Measurements from ENCODE around the gene HDAC1.

HDAC1 gene

GRCh38 chr1:32316903-32317277, 25.0 kb downstream of the HDAC1 start:
- no peak for DNase-seq (ENCODE audit: low read depth, low spot score)
- Histone ChIP-seq H3K4me1 (ENCODE audit: insufficient read depth, insufficient read length) (no peaks in the 10 kb centered on the region), H3K4me3 (ENCODE audit: insufficient read length, low read depth) (no peak overlapping the region), H3K27me3 (ENCODE audit: insufficient read depth, insufficient read length) (no peaks in the 10 kb centered on the region), H3K9ac (ENCODE audit: insufficient read length, low read depth) (no peak overlapping the region), H3K9me3 (ENCODE audit: insufficient read depth, low read length) (no peaks in the 10 kb centered on the region), H3K36me3 (ENCODE audit: insufficient read depth, insufficient read length, low read length) (peaks cover 59% of the 10 kb centered on the region)
- no peak for TF ChIP-seq SUZ12 (IDR thresholded peaks at IDR 0.05; ENCODE audit: extremely low read depth, insufficient read depth, insufficient read length)
- TF ChIP-seq ZNF274 (IDR thresholded peaks at IDR 0.05; ENCODE audit: low read depth, low read length): no peak
- no peak for TF ChIP-seq YY1 (IDR thresholded peaks at IDR 0.05; ENCODE audit: insufficient read depth, insufficient read length)

- Histone ChIP-seq H3K9ac (ENCODE audit: insufficient read length, low read depth) (no peak overlapping the region), H3K4me1 (ENCODE audit: insufficient read depth, insufficient read length) (no peaks in the 10 kb centered on the region), H3K9me3 (ENCODE audit: insufficient read depth, low read length) (no peaks in the 10 kb centered on the region), H3K27me3 (ENCODE audit: insufficient read depth, insufficient read length) (no peaks in the 10 kb centered on the region), H3K36me3 (ENCODE audit: insufficient read depth, insufficient read length, low read length) (peaks cover 67% of the 10 kb centered on the region), H3K4me3 (ENCODE audit: insufficient read length, low read depth) (no peak overlapping the region)
- no peak for DNase-seq (ENCODE audit: low read depth, low spot score)
- no peak for TF ChIP-seq ZNF274 (IDR thresholded peaks at IDR 0.05; ENCODE audit: low read depth, low read length)
- TF ChIP-seq SUZ12 (IDR thresholded peaks at IDR 0.05; ENCODE audit: extremely low read depth, insufficient read depth, insufficient read length): no peak
- TF ChIP-seq YY1 (IDR thresholded peaks at IDR 0.05; ENCODE audit: insufficient read depth, insufficient read length): no peak
These were observed 26.4 kb downstream of the HDAC1 start for GRCh38 chr1:32318127-32318869.

- no peak overlapping the region for H3K4me3 ChIP-seq (ENCODE audit: insufficient read length, low read depth)
- no peaks in the 10 kb centered on the region for H3K27me3 ChIP-seq (ENCODE audit: insufficient read depth, insufficient read length)
- TF ChIP-seq YY1 (IDR thresholded peaks at IDR 0.05; ENCODE audit: insufficient read depth, insufficient read length) (no peak), ZNF274 (IDR thresholded peaks at IDR 0.05; ENCODE audit: low read depth, low read length) (no peak), SUZ12 (IDR thresholded peaks at IDR 0.05; ENCODE audit: extremely low read depth, insufficient read depth, insufficient read length) (no peak)
- no peaks in the 10 kb centered on the region for H3K9me3 ChIP-seq (ENCODE audit: insufficient read depth, low read length)
- H3K4me1 ChIP-seq (ENCODE audit: insufficient read depth, insufficient read length): no peaks in the 10 kb centered on the region
- peaks cover 85% of the 10 kb centered on the region for H3K36me3 ChIP-seq (ENCODE audit: insufficient read depth, insufficient read length, low read length)
- DNase-seq (ENCODE audit: low read depth, low spot score): no peak
- H3K9ac ChIP-seq (ENCODE audit: insufficient read length, low read depth): no peak overlapping the region
These were observed 29.9 kb downstream of the HDAC1 start for GRCh38 chr1:32321712-32322291.

GRCh38 chr1:32327204-32327603, 35.3 kb downstream of the HDAC1 start:
- H3K4me1 ChIP-seq (ENCODE audit: insufficient read depth, insufficient read length): no peaks in the 10 kb centered on the region
- H3K9ac ChIP-seq (ENCODE audit: insufficient read length, low read depth): no peak overlapping the region
- no peak for DNase-seq (ENCODE audit: low read depth, low spot score)
- peaks cover 90% of the 10 kb centered on the region for H3K36me3 ChIP-seq (ENCODE audit: insufficient read depth, insufficient read length, low read length)
- H3K27me3 ChIP-seq (ENCODE audit: insufficient read depth, insufficient read length): no peaks in the 10 kb centered on the region
- no peak overlapping the region for H3K4me3 ChIP-seq (ENCODE audit: insufficient read length, low read depth)
- no peaks in the 10 kb centered on the region for H3K9me3 ChIP-seq (ENCODE audit: insufficient read depth, low read length)
- no peak for TF ChIP-seq SUZ12 (IDR thresholded peaks at IDR 0.05; ENCODE audit: extremely low read depth, insufficient read depth, insufficient read length)
- no peak for TF ChIP-seq YY1 (IDR thresholded peaks at IDR 0.05; ENCODE audit: insufficient read depth, insufficient read length)
- no peak for TF ChIP-seq ZNF274 (IDR thresholded peaks at IDR 0.05; ENCODE audit: low read depth, low read length)

GRCh38 chr1:32329931-32330466, 38.1 kb downstream of the HDAC1 start:
- peaks cover 94% of the 10 kb centered on the region for H3K36me3 ChIP-seq (ENCODE audit: insufficient read depth, insufficient read length, low read length)
- H3K4me3 ChIP-seq (ENCODE audit: insufficient read length, low read depth): no peak overlapping the region
- no peaks in the 10 kb centered on the region for H3K27me3 ChIP-seq (ENCODE audit: insufficient read depth, insufficient read length)
- H3K9ac ChIP-seq (ENCODE audit: insufficient read length, low read depth): no peak overlapping the region
- DNase-seq (ENCODE audit: low read depth, low spot score): no peak
- no peaks in the 10 kb centered on the region for H3K9me3 ChIP-seq (ENCODE audit: insufficient read depth, low read length)
- TF ChIP-seq SUZ12 (IDR thresholded peaks at IDR 0.05; ENCODE audit: extremely low read depth, insufficient read depth, insufficient read length) (no peak), ZNF274 (IDR thresholded peaks at IDR 0.05; ENCODE audit: low read depth, low read length) (no peak), YY1 (IDR thresholded peaks at IDR 0.05; ENCODE audit: insufficient read depth, insufficient read length) (no peak)
- H3K4me1 ChIP-seq (ENCODE audit: insufficient read depth, insufficient read length): peaks cover 11% of the 10 kb centered on the region

GRCh38 chr1:32330558-32331151, 38.8 kb downstream of the HDAC1 start:
- no peaks in the 10 kb centered on the region for H3K9me3 ChIP-seq (ENCODE audit: insufficient read depth, low read length)
- no peak overlapping the region for H3K9ac ChIP-seq (ENCODE audit: insufficient read length, low read depth)
- no peaks in the 10 kb centered on the region for H3K27me3 ChIP-seq (ENCODE audit: insufficient read depth, insufficient read length)
- H3K4me3 ChIP-seq (ENCODE audit: insufficient read length, low read depth): no peak overlapping the region
- peaks cover 11% of the 10 kb centered on the region for H3K4me1 ChIP-seq (ENCODE audit: insufficient read depth, insufficient read length)
- peaks cover 90% of the 10 kb centered on the region for H3K36me3 ChIP-seq (ENCODE audit: insufficient read depth, insufficient read length, low read length)
- no peak for TF ChIP-seq YY1 (IDR thresholded peaks at IDR 0.05; ENCODE audit: insufficient read depth, insufficient read length)
- no peak for TF ChIP-seq SUZ12 (IDR thresholded peaks at IDR 0.05; ENCODE audit: extremely low read depth, insufficient read depth, insufficient read length)
- no peak for TF ChIP-seq ZNF274 (IDR thresholded peaks at IDR 0.05; ENCODE audit: low read depth, low read length)
- DNase-seq (ENCODE audit: low read depth, low spot score): no peak

GRCh38 chr1:32331549-32331948, 39.7 kb downstream of the HDAC1 start:
- peaks cover 85% of the 10 kb centered on the region for H3K36me3 ChIP-seq (ENCODE audit: insufficient read depth, insufficient read length, low read length)
- no peak overlapping the region for H3K4me3 ChIP-seq (ENCODE audit: insufficient read length, low read depth)
- TF ChIP-seq SUZ12 (IDR thresholded peaks at IDR 0.05; ENCODE audit: extremely low read depth, insufficient read depth, insufficient read length) (no peak), ZNF274 (IDR thresholded peaks at IDR 0.05; ENCODE audit: low read depth, low read length) (no peak), YY1 (IDR thresholded peaks at IDR 0.05; ENCODE audit: insufficient read depth, insufficient read length) (no peak)
- H3K27me3 ChIP-seq (ENCODE audit: insufficient read depth, insufficient read length): peaks cover 1% of the 10 kb centered on the region
- no peak overlapping the region for H3K9ac ChIP-seq (ENCODE audit: insufficient read length, low read depth)
- no peaks in the 10 kb centered on the region for H3K9me3 ChIP-seq (ENCODE audit: insufficient read depth, low read length)
- DNase-seq (ENCODE audit: low read depth, low spot score): no peak
- peaks cover 12% of the 10 kb centered on the region for H3K4me1 ChIP-seq (ENCODE audit: insufficient read depth, insufficient read length)

Measured in NT2/D1 (cell line).